ENCODE results near the gene MCTP1.

DNA sequence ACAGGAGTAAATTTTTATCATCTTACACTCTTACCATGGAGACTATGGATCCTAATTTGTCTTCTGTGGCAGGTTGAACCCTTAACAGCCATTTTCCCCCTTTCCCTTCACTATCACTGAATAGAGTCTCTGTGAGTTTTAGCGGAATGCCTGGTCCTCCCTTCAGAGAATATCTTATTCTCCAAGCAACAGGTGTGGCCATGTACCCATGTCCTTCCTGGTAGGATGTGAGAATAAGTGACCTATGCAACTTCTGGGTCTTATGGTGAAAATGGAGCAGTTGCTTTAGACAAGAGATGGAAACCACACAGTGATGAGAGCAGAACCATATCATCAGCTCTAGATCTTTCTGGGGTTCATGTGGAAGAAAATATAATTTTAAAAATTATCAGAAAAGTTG, 312.6 kb downstream of the MCTP1 start:
- TF ChIP-seq, protein P1, sequence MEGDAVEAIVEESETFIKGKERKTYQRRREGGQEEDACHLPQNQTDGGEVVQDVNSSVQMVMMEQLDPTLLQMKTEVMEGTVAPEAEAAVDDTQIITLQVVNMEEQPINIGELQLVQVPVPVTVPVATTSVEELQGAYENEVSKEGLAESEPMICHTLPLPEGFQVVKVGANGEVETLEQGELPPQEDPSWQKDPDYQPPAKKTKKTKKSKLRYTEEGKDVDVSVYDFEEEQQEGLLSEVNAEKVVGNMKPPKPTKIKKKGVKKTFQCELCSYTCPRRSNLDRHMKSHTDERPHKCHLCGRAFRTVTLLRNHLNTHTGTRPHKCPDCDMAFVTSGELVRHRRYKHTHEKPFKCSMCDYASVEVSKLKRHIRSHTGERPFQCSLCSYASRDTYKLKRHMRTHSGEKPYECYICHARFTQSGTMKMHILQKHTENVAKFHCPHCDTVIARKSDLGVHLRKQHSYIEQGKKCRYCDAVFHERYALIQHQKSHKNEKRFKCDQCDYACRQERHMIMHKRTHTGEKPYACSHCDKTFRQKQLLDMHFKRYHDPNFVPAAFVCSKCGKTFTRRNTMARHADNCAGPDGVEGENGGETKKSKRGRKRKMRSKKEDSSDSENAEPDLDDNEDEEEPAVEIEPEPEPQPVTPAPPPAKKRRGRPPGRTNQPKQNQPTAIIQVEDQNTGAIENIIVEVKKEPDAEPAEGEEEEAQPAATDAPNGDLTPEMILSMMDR (IDR thresholded peaks at IDR 0.05; ENCODE audit: insufficient read depth, low read length), result no peak
- TF ChIP-seq SPI1 (IDR thresholded peaks at IDR 0.05; ENCODE audit: borderline replicate concordance, low read depth) (no peak), GABPA (IDR thresholded peaks at IDR 0.05; ENCODE audit: low read depth) (no peak), POLR2AphosphoS5 (IDR thresholded peaks at IDR 0.05; ENCODE audit: low read depth) (no peak)
- TF ChIP-seq, protein P2, sequence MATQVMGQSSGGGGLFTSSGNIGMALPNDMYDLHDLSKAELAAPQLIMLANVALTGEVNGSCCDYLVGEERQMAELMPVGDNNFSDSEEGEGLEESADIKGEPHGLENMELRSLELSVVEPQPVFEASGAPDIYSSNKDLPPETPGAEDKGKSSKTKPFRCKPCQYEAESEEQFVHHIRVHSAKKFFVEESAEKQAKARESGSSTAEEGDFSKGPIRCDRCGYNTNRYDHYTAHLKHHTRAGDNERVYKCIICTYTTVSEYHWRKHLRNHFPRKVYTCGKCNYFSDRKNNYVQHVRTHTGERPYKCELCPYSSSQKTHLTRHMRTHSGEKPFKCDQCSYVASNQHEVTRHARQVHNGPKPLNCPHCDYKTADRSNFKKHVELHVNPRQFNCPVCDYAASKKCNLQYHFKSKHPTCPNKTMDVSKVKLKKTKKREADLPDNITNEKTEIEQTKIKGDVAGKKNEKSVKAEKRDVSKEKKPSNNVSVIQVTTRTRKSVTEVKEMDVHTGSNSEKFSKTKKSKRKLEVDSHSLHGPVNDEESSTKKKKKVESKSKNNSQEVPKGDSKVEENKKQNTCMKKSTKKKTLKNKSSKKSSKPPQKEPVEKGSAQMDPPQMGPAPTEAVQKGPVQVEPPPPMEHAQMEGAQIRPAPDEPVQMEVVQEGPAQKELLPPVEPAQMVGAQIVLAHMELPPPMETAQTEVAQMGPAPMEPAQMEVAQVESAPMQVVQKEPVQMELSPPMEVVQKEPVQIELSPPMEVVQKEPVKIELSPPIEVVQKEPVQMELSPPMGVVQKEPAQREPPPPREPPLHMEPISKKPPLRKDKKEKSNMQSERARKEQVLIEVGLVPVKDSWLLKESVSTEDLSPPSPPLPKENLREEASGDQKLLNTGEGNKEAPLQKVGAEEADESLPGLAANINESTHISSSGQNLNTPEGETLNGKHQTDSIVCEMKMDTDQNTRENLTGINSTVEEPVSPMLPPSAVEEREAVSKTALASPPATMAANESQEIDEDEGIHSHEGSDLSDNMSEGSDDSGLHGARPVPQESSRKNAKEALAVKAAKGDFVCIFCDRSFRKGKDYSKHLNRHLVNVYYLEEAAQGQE (IDR thresholded peaks at IDR 0.05; ENCODE audit: insufficient replicate concordance, low read depth), result no peak
